Memory B cell (primary cell): ENCODE measurements around the gene OR2C1.

Source experiments
- ATAC-seq: fragments of 150-1000 bp; cut with Tn5 transposase; 2 replicates; pipeline ENCODE4 v1.10.0; 2021; ENCODE audit warnings: low read depth, mild to moderate bottlenecking, moderate library complexity
- DNase-seq, 2 donors: peaks; one replicate each; pipeline ENCODE4 v3.0.0; 2022; ENCODE audit warnings: low spot score in 2 of 2
- H3K27ac Mint-ChIP-seq: one replicate; pipeline ENCODE4 v1.8.0; 2022; ENCODE audit warnings: mild to moderate bottlenecking, moderate library complexity, mixed read lengths
- H3K27me3 Mint-ChIP-seq: one replicate; pipeline ENCODE4 v1.8.0; 2022; ENCODE audit warnings: mixed read lengths
- H3K36me3 Mint-ChIP-seq: one replicate; pipeline ENCODE4 v1.8.0; 2022; ENCODE audit warnings: mild to moderate bottlenecking, mixed read lengths
- H3K4me1 Mint-ChIP-seq: one replicate; pipeline ENCODE4 v1.8.0; 2022; ENCODE audit warnings: mixed read lengths
- H3K4me3 Mint-ChIP-seq: one replicate; pipeline ENCODE4 v1.8.0; 2022; ENCODE audit warnings: mild to moderate bottlenecking, moderate library complexity, mixed read lengths
- H3K9me3 Mint-ChIP-seq: one replicate; pipeline ENCODE4 v1.8.0; 2022; ENCODE audit warnings: mixed read lengths

Gene OR2C1

DNA sequence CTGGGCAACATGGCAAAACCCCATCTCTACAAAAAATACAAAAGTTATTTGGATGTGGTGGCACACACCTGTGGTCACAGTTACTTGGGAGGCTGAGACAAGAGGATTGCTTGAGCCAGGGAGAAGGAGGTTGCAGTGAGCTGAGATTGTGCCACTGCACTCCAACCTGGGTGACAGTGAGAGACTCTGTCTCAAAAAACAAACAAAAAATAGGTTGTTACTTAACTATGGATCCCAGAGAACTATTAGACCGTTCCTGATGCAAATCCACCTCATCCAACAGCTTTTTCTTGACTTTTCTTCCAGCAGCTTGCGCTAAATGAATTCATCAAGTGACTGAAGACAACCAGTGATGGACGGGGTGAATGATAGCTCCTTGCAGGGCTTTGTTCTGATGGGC, at the start of gene OR2C1:
OR2C1 (plus strand) TSS at position 301 of the 400 bp plus-strand sequence; CDS start at position 353, 52 bp downstream.
- H3K27ac Mint-ChIP-seq = no peak within 1 kb of the TSS
- no peaks in the 10 kb centered on the region for H3K4me1 Mint-ChIP-seq
- peaks cover 4% of the 10 kb centered on the region for H3K9me3 Mint-ChIP-seq
- H3K36me3 Mint-ChIP-seq = peaks cover 17% of the 10 kb centered on the region
- H3K27me3 Mint-ChIP-seq = peaks cover 11% of the 10 kb centered on the region
- no peak for DNase-seq
- ATAC-seq = no peak
- H3K4me3 Mint-ChIP-seq = no peak within 1 kb of the TSS

DNA sequence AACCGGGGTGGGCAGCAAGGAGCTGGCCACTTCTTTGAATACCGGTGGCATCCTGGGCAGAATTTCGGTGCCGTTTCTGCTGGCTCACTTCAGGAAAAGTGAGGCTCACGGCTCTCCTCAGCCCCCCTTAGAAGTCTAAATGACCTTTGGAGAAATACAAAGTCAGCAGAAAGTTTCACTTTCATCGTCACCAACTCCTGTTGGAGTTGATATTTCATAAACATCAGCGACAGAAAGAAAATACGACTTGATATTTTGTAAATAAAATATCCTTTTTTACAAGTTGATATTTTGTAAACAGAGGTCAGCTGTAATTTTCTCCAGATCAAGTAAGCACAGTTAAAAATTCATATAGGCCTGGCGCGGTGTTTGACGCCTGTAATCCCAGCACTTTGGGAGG, 49.6 kb upstream of the OR2C1 start:
- Mint-ChIP-seq H3K4me1 (peaks cover 12% of the 10 kb centered on the region), H3K9me3 (peaks cover 12% of the 10 kb centered on the region), H3K27me3 (no peaks in the 10 kb centered on the region), H3K36me3 (peaks cover 34% of the 10 kb centered on the region), H3K27ac (peak overlapping the region; percentile 73), H3K4me3 (peak overlapping the region; percentile 88)
- no peak for ATAC-seq
- no peak for DNase-seq

DNA sequence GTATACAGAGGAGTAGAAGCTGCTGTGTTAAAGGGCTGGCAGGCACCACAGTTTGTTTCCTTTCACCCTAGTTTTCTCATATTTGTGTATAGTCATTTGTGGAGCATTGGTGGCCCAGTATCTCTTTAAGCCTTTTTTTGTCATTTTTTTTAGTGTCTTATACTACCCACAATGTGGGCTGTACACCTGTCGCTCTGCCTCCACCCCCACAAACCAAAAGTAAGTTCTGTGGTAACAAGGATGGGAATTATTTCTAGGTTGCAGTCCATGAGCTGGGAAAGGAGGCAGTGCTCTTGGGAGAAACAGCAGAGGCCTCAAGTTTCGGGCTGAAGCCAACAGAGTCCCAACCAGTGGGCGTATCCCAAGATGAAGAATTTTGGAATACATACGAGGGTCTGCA, 44.2 kb upstream of the OR2C1 start:
- DNase-seq = no peak
- Mint-ChIP-seq H3K4me3 (no peak overlapping the region), H3K27me3 (no peaks in the 10 kb centered on the region), H3K9me3 (peaks cover 23% of the 10 kb centered on the region), H3K36me3 (peaks cover 70% of the 10 kb centered on the region), H3K27ac (no peak overlapping the region), H3K4me1 (peaks cover 5% of the 10 kb centered on the region)
- ATAC-seq = no peak

DNA sequence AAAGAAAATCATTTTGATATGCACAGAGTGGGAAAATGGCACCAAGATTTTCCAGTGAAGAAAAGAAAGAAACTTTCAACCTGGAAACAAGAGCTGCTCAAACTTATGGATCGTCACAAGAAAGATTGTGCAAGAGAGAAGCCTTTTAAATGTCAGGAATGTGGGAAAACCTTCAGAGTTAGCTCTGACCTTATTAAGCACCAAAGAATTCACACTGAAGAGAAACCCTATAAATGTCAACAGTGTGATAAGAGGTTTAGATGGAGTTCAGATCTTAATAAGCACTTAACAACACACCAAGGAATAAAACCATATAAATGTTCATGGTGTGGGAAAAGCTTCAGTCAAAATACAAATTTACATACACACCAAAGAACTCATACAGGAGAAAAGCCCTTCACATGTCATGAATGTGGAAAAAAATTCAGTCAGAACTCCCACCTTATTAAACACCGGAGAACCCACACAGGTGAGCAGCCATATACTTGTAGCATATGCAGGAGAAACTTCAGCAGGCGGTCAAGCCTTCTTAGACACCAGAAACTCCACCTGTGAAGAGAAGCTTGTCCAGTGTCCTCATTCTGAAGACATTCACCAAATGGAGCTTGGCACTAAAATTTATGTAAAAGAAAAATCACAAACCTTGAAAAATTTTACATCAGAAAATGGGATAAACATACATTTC, 38.2 kb upstream of the OR2C1 start:
- Mint-ChIP-seq H3K36me3 (peaks cover 59% of the 10 kb centered on the region), H3K9me3 (peaks cover 22% of the 10 kb centered on the region), H3K4me1 (no peaks in the 10 kb centered on the region), H3K4me3 (no peak overlapping the region), H3K27ac (no peak overlapping the region), H3K27me3 (no peaks in the 10 kb centered on the region)
- DNase-seq (no peak), ATAC-seq (no peak)

DNA sequence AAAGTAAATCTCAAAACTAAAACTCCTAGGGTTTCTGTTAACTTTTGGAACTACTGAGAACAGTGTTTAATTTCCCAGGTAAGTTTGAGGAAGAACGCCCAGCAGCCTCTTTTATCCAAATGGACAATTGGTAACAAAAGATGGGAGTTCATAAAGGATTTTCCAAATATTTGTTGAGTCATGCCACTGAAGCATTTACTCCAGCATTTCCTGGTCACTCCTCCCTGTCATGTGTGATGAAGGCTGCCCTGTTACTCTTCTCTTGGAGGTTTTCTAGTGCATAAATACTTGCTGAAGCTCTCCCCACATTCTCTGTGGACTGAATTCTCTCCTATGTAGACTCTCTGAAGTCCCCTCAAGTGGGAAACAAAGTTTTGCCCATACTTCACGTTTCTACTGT, 33.9 kb upstream of the OR2C1 start:
- no peaks in the 10 kb centered on the region for H3K4me1 Mint-ChIP-seq

GRCh38 chr16:3327514-3327913, 28.2 kb upstream of the OR2C1 start:
- H3K9me3 Mint-ChIP-seq = peaks cover 15% of the 10 kb centered on the region
- H3K36me3 Mint-ChIP-seq = peaks cover 17% of the 10 kb centered on the region
- no peak for ATAC-seq

More for the DNA sequence above, 33.9 kb upstream of the OR2C1 start:
- DNase-seq (no peak), ATAC-seq (no peak)
- H3K9me3 Mint-ChIP-seq = peaks cover 12% of the 10 kb centered on the region
- no peaks in the 10 kb centered on the region for H3K27me3 Mint-ChIP-seq
- no peak overlapping the region for H3K27ac Mint-ChIP-seq
- peaks cover 22% of the 10 kb centered on the region for H3K36me3 Mint-ChIP-seq
- no peak overlapping the region for H3K4me3 Mint-ChIP-seq

DNA sequence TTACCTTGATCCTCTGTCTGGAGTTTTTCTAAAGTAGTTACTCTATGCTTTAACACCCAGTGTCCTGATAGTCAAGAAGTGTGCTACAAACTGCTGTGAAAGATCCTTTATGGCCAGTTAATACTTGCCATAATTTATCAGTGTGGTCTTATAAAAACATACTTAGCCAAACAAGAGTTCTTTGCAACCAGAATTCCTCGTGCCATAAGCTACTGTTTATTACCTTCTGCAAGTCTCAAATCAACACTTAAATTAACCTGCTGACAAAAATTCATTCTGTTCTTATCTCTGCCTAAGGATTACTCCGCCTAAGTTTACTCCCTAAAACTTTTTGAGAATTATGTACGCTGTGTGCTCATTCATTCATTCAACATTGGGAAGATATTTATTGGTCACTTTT, 27.6 kb upstream of the OR2C1 start:
- DNase-seq (no peak), ATAC-seq (no peak)
- Mint-ChIP-seq H3K9me3 (peaks cover 15% of the 10 kb centered on the region), H3K4me1 (no peaks in the 10 kb centered on the region), H3K4me3 (no peak overlapping the region), H3K36me3 (peaks cover 19% of the 10 kb centered on the region), H3K27me3 (no peaks in the 10 kb centered on the region), H3K27ac (no peak overlapping the region)

More at GRCh38 chr16:3327514-3327913, 28.2 kb upstream of the OR2C1 start:
- H3K4me1 Mint-ChIP-seq = no peaks in the 10 kb centered on the region
- no peaks in the 10 kb centered on the region for H3K27me3 Mint-ChIP-seq
- DNase-seq = no peak
- H3K27ac Mint-ChIP-seq = no peak overlapping the region
- H3K4me3 Mint-ChIP-seq = no peak overlapping the region

DNA sequence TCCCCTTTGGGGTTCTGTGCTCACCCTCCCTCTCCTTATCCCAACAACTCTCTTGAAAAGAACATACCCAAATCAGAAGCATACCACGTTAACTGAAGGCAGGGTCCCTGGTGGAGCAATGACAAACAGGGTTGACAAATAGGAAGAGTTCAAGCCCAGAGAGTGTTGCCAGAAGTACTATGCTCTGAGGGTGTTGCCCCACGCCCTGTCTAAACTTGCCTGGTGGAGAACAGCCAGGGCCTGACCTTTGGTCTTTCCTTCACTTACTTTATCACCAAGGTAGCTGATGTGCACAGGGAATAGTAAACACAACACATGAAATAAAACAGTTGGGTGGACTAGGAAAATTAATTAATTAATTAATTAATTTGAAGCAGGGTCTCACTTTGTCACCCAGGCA, 27.0 kb upstream of the OR2C1 start:
- Mint-ChIP-seq H3K36me3 (peaks cover 21% of the 10 kb centered on the region), H3K4me3 (no peak overlapping the region), H3K27ac (no peak overlapping the region), H3K27me3 (no peaks in the 10 kb centered on the region), H3K9me3 (peaks cover 15% of the 10 kb centered on the region), H3K4me1 (no peaks in the 10 kb centered on the region)
- ATAC-seq = no peak
- DNase-seq = no peak

DNA sequence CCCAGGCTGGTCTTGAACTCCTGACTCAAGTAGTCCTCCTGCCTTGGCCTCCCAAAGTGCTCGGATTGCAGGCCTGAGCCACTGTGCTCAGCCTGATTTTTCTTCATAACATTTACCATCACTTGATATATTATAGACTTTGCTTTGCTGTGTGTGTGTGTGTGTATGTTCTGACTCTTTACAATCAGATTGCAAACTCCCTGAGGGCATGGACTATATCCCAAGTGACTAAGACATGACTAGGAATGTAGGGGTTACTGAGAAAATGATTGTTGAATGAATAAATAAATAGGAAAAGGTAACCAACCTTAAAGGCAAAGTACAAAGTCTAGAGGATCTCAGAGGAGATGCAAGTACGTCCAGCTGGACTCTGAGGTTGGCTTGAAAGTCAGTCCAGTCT, 9.6 kb upstream of the OR2C1 start:
- no peak for ATAC-seq
- peaks cover 3% of the 10 kb centered on the region for H3K9me3 Mint-ChIP-seq
- DNase-seq = no peak
- no peak overlapping the region for H3K27ac Mint-ChIP-seq
- H3K4me1 Mint-ChIP-seq = no peaks in the 10 kb centered on the region
- H3K36me3 Mint-ChIP-seq = peaks cover 5% of the 10 kb centered on the region
- H3K27me3 Mint-ChIP-seq = no peaks in the 10 kb centered on the region
- no peak overlapping the region for H3K4me3 Mint-ChIP-seq

DNA sequence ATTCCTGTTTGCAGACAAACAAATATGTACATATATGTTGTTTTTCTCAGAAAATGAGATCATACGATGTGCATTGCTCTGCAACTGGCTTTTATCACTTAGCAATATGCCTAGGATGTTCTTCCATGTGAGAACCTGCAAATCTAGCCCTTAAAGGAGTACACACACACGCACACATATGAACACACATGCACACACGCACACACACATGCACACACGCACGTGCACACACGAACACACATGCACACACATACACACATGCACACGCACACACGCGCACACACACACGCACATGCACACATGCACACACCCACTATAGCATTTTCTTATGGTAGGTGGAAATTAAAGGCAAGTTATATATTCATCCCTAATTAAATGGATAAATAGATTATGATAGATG, 8.1 kb upstream of the OR2C1 start:
- ATAC-seq = no peak
- Mint-ChIP-seq H3K27me3 (no peaks in the 10 kb centered on the region), H3K36me3 (peaks cover 5% of the 10 kb centered on the region), H3K4me3 (no peak overlapping the region), H3K4me1 (no peaks in the 10 kb centered on the region), H3K27ac (no peak overlapping the region), H3K9me3 (peaks cover 3% of the 10 kb centered on the region)
- DNase-seq = no peak

GRCh38 chr16:3348547-3349167, 7.0 kb upstream of the OR2C1 start:
- H3K9me3 Mint-ChIP-seq = peaks cover 4% of the 10 kb centered on the region
- no peak for DNase-seq
- H3K4me1 Mint-ChIP-seq = no peaks in the 10 kb centered on the region
- no peak overlapping the region for H3K27ac Mint-ChIP-seq
- no peaks in the 10 kb centered on the region for H3K27me3 Mint-ChIP-seq
- H3K36me3 Mint-ChIP-seq = peaks cover 7% of the 10 kb centered on the region
- H3K4me3 Mint-ChIP-seq = no peak overlapping the region
- ATAC-seq = no peak

GRCh38 chr16:3349175-3349574, 6.5 kb upstream of the OR2C1 start:
- Mint-ChIP-seq H3K9me3 (peaks cover 5% of the 10 kb centered on the region), H3K4me3 (no peak overlapping the region), H3K27ac (no peak overlapping the region), H3K36me3 (peaks cover 8% of the 10 kb centered on the region), H3K4me1 (no peaks in the 10 kb centered on the region), H3K27me3 (no peaks in the 10 kb centered on the region)
- DNase-seq (no peak), ATAC-seq (no peak)

DNA sequence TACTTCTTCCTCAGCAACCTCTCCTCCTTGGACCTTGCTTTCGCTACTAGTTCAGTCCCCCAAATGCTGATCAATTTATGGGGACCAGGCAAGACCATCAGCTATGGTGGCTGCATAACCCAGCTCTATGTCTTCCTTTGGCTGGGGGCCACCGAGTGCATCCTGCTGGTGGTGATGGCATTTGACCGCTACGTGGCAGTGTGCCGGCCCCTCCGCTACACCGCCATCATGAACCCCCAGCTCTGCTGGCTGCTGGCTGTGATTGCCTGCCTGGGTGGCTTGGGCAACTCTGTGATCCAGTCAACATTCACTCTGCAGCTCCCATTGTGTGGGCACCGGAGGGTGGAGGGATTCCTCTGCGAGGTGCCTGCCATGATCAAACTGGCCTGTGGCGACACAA, 429 bp downstream of the OR2C1 start:
- Mint-ChIP-seq H3K27me3 (peaks cover 14% of the 10 kb centered on the region), H3K27ac (no peak overlapping the region), H3K36me3 (peaks cover 19% of the 10 kb centered on the region), H3K4me3 (no peak overlapping the region), H3K9me3 (peaks cover 6% of the 10 kb centered on the region), H3K4me1 (no peaks in the 10 kb centered on the region)
- ATAC-seq (no peak), DNase-seq (no peak)

DNA sequence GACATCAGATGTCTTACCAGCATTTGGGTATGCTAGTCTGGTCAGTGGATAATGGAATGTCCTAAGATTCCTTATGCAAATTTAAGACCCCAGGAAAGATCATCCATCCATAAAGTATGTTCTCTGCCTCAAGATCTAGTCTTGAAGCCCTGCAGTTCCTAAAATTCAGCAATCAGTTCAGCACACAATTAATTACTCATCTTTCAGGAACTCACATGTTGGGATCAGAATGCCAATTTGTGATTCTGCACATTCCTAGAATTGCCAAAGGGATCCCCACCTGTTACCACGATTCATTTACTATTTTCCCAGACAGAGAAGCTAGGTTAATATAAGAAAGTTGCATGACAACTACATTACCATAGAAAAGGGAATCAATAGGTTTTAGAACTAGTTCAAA, 3.2 kb downstream of the OR2C1 start:
- H3K27ac Mint-ChIP-seq = no peak overlapping the region
- DNase-seq (no peak), ATAC-seq (no peak)
- H3K27me3 Mint-ChIP-seq = peaks cover 14% of the 10 kb centered on the region
- peaks cover 8% of the 10 kb centered on the region for H3K9me3 Mint-ChIP-seq
- H3K4me3 Mint-ChIP-seq = no peak overlapping the region
- H3K4me1 Mint-ChIP-seq = no peaks in the 10 kb centered on the region
- peaks cover 20% of the 10 kb centered on the region for H3K36me3 Mint-ChIP-seq

- H3K4me3 Mint-ChIP-seq = no peak overlapping the region
- peaks cover 8% of the 10 kb centered on the region for H3K36me3 Mint-ChIP-seq
- ATAC-seq = no peak
- H3K27me3 Mint-ChIP-seq = peaks cover 9% of the 10 kb centered on the region
- H3K4me1 Mint-ChIP-seq = no peaks in the 10 kb centered on the region
- H3K9me3 Mint-ChIP-seq = peaks cover 7% of the 10 kb centered on the region
- H3K27ac Mint-ChIP-seq = no peak overlapping the region
- no peak for DNase-seq
Observed at GRCh38 chr16:3362931-3363330, 7.2 kb downstream of the OR2C1 start.
